Common myeloid progenitor, CD34-positive (primary cell): ENCODE measurements around the gene LMNTD2.

ENCODE experiments used
- CTCF ChIA-PET: fragments of 350-600 bp; sonication (Branson Sonifier 250); formaldehyde crosslinking; loops from one replicate; lab custom pipeline; 2021; ENCODE audit warnings: antibody characterized with exemption; lab: Charles Lee
- POLR2A ChIA-PET: fragments of 350-600 bp; sonication (Branson Sonifier 250); formaldehyde crosslinking; loops from one replicate; lab custom pipeline; 2021; ENCODE audit warnings: antibody characterized with exemption; lab: Charles Lee
- DNase-seq, 3 donors: peaks; one replicate each; pipeline versions ENCODE4 v3.0.0 to v3.0.0-alpha.2; 2013
- H3K27ac ChIP-seq, 2 experiments: 1 replicate in 1 of 2; 2 replicates in 1 of 2; pipeline ENCODE4 v1.7.0; 2013; ENCODE audit warnings: inconsistent platforms in 2 of 2, low read length in 2 of 2, mild to moderate bottlenecking in 2 of 2, low read depth in 1 of 2, moderate library complexity in 1 of 2; ENCODE audit not compliant: severe bottlenecking in 2 of 2, insufficient read depth in 1 of 2, poor library complexity in 1 of 2
- H3K27me3 ChIP-seq, 5 experiments: replicated peaks in 2 of 5; 1 replicate in 3 of 5; 2 replicates in 2 of 5; pipeline versions ENCODE4 v1.6.1 to v1.7.0; 2013; ENCODE audit warnings: low read length in 4 of 5, mild to moderate bottlenecking in 2 of 5, moderate library complexity in 2 of 5, inconsistent platforms in 1 of 5; ENCODE audit not compliant: insufficient read depth in 5 of 5, control insufficient read depth in 4 of 5
- H3K36me3 ChIP-seq, 4 experiments: 1 replicate in 2 of 4; 2 replicates in 2 of 4; pipeline versions ENCODE4 v1.6.1 to v1.7.0; 2013; ENCODE audit warnings: low read length in 3 of 4, control low read depth in 1 of 4, mild to moderate bottlenecking in 1 of 4; ENCODE audit not compliant: control insufficient read depth in 4 of 4, insufficient read depth in 4 of 4
- H3K4me1 ChIP-seq, 4 experiments: 1 replicate in 3 of 4; 2 replicates in 1 of 4; pipeline versions ENCODE4 v1.6.1 to v1.7.1; 2013; ENCODE audit warnings: low read length in 3 of 4, mild to moderate bottlenecking in 3 of 4, control low read depth in 1 of 4, inconsistent platforms in 1 of 4, moderate library complexity in 1 of 4; ENCODE audit not compliant: control insufficient read depth in 4 of 4, insufficient read depth in 4 of 4; ENCODE audit errors: control extremely low read depth in 1 of 4
- H3K4me3 ChIP-seq, 7 experiments: 1 replicate in 4 of 7; 2 replicates in 3 of 7; pipeline versions ENCODE4 v1.5.1 to v1.7.0; 2013; ENCODE audit warnings: mild to moderate bottlenecking in 7 of 7, low read length in 6 of 7, moderate library complexity in 6 of 7, inconsistent platforms in 2 of 7, low read depth in 2 of 7, control low read depth in 1 of 7; ENCODE audit not compliant: insufficient read depth in 4 of 7, control insufficient read depth in 1 of 7; ENCODE audit errors: extremely low read depth in 1 of 7
- H3K9me3 ChIP-seq, 5 experiments: 1 replicate in 4 of 5; 2 replicates in 1 of 5; pipeline versions ENCODE4 v1.6.1 to v1.7.1; 2013; ENCODE audit warnings: low read length in 4 of 5, mild to moderate bottlenecking in 2 of 5, inconsistent platforms in 1 of 5, low read depth in 1 of 5, moderate library complexity in 1 of 5; ENCODE audit not compliant: control insufficient read depth in 4 of 5, insufficient read depth in 2 of 5; ENCODE audit errors: control extremely low read depth in 1 of 5
- WGBS: methylation state at CpG from one replicate; pipeline ENCODE4 v1.1.5; 2013; ENCODE audit not compliant: insufficient coverage; 5-methylcytosine and 5-hydroxymethylcytosine counted together

LMNTD2 gene

GRCh38 chr11:605286-606129 lies 45.0 kb upstream of the LMNTD2 start:
- no peak overlapping the region for H3K27ac ChIP-seq
- no peaks in the 10 kb centered on the region for H3K9me3 ChIP-seq
- DNase-seq = no peak
- H3K27me3 ChIP-seq = no peaks in the 10 kb centered on the region
- POLR2A ChIA-PET = interaction anchor here (0.6 kb wide), 1 partner anchor 60 kb away, joined by 3 read pairs; no protein-coding TSS in a partner anchor
- H3K4me3 ChIP-seq = no peak overlapping the region
- H3K4me1 ChIP-seq = no peaks in the 10 kb centered on the region
- CTCF ChIA-PET = interaction anchor here (1.1 kb wide), 1 partner anchor 18 kb away, joined by 4 read pairs; no protein-coding TSS in a partner anchor
- peaks cover 22 to 92% (median 75%) of the 10 kb centered on the region in 4 experiments for H3K36me3 ChIP-seq
- WGBS = 98% methylated on average over 24 of the region's 33 CpGs

GRCh38 chr11:603154-603553 lies 42.6 kb upstream of the LMNTD2 start:
- WGBS = 99% methylated on average over 9 of the region's 13 CpGs
- ChIA-PET POLR2A (no interaction called here), CTCF (interaction anchor here (1.4 kb wide), 1 partner anchor 8 kb away, joined by 4 read pairs; no protein-coding TSS in a partner anchor)
- no peaks in the 10 kb centered on the region for H3K27me3 ChIP-seq
- H3K9me3 ChIP-seq = no peaks in the 10 kb centered on the region
- no peak overlapping the region for H3K27ac ChIP-seq
- no peak for DNase-seq
- peaks cover 23 to 86% (median 73%) of the 10 kb centered on the region in 4 experiments for H3K36me3 ChIP-seq
- H3K4me1 ChIP-seq = no peaks in the 10 kb centered on the region
- no peak overlapping the region for H3K4me3 ChIP-seq

- peaks cover 23 to 86% (median 72%) of the 10 kb centered on the region in 4 experiments for H3K36me3 ChIP-seq
- POLR2A ChIA-PET = interaction anchor here (0.6 to 0.9 kb wide), 2 partner anchors 9 to 21 kb away, joined by 7 to 9 read pairs; no protein-coding TSS in a partner anchor
- CTCF ChIA-PET = interaction anchor here (1.5 kb wide), 1 partner anchor 13 kb away, joined by 3 read pairs; no protein-coding TSS in a partner anchor
Measured at GRCh38 chr11:601573-602245, 41.2 kb upstream of the LMNTD2 start.

GRCh38 chr11:598005-598680 lies 37.6 kb upstream of the LMNTD2 start:
- no peaks in the 10 kb centered on the region for H3K9me3 ChIP-seq
- no peak overlapping the region for H3K4me3 ChIP-seq
- no peaks in the 10 kb centered on the region for H3K27me3 ChIP-seq
- ChIA-PET CTCF (no interaction called here), POLR2A (no interaction called here)
- H3K4me1 ChIP-seq = peaks cover 0 to 12% (median 2%) of the 10 kb centered on the region in 4 experiments
- peaks cover 21 to 85% (median 65%) of the 10 kb centered on the region in 4 experiments for H3K36me3 ChIP-seq
- no peak for DNase-seq
- no peak overlapping the region for H3K27ac ChIP-seq
- 99% methylated on average over 27 of the region's 30 CpGs for WGBS

More at GRCh38 chr11:601573-602245, 41.2 kb upstream of the LMNTD2 start:
- Histone ChIP-seq H3K27ac (no peak overlapping the region), H3K27me3 (no peaks in the 10 kb centered on the region), H3K9me3 (no peaks in the 10 kb centered on the region), H3K4me1 (peaks cover 0 to 4% (median 0%) of the 10 kb centered on the region in 4 experiments), H3K4me3 (no peak overlapping the region)
- 98% methylated on average over 9 of the region's 23 CpGs for WGBS
- no peak for DNase-seq

GRCh38 chr11:597166-597725 lies 36.7 kb upstream of the LMNTD2 start:
- no peak overlapping the region for H3K4me3 ChIP-seq
- DNase-seq = no peak
- CTCF ChIA-PET = no interaction called here
- no peak overlapping the region for H3K27ac ChIP-seq
- H3K9me3 ChIP-seq = no peaks in the 10 kb centered on the region
- WGBS = over 99% methylated on average over 24 of the region's 29 CpGs
- H3K4me1 ChIP-seq = peaks cover 0 to 12% (median 2%) of the 10 kb centered on the region in 4 experiments
- peaks cover 20 to 86% (median 66%) of the 10 kb centered on the region in 4 experiments for H3K36me3 ChIP-seq
- POLR2A ChIA-PET = no interaction called here
- no peaks in the 10 kb centered on the region for H3K27me3 ChIP-seq

GRCh38 chr11:596374-596773 lies 35.8 kb upstream of the LMNTD2 start:
- H3K4me3 ChIP-seq = no peak overlapping the region
- no peak for DNase-seq
- H3K4me1 ChIP-seq = peaks cover 0 to 12% (median 2%) of the 10 kb centered on the region in 4 experiments
- POLR2A ChIA-PET = no interaction called here
- H3K27ac ChIP-seq = no peak overlapping the region
- H3K9me3 ChIP-seq = no peaks in the 10 kb centered on the region
- CTCF ChIA-PET = interaction anchor here (1.0 to 1.1 kb wide), 2 partner anchors 10 to 16 kb away, joined by 3 to 5 read pairs; no protein-coding TSS in a partner anchor
- no peaks in the 10 kb centered on the region for H3K27me3 ChIP-seq
- H3K36me3 ChIP-seq = peaks cover 14 to 81% (median 63%) of the 10 kb centered on the region in 4 experiments
- WGBS = 81% methylated on average over 7 of the region's 10 CpGs
